Pulmonary artery endothelial cell (primary cell): ENCODE measurements around the gene LILRB3. TPM values are rescaled to one million over a fixed set of nuclear protein-coding genes. Genes with fewer than 3 reads are reported as not detected.
"Not testable (repeated sequence)": the region's sequence is repeated elsewhere in the genome, so short reads cannot be mapped to it uniquely, and the experiment has no call there.

ENCODE experiments used
- DNase-seq: peaks from one replicate; pipeline ENCODE4 v3.0.0-alpha.2; 2011; ENCODE audit warnings: low read depth, low spot score
- total RNA-seq: library from RNA; depleted of rRNA; stranded (reverse); fragments of >200 nt; gene quantifications from 2 replicates; pipeline ENCODE4 v1.2.3, GENCODE V29; 2014

LILRB3 gene
- total RNA-seq, 1 donor from 2014 or later = not detected

GRCh38 chr19:54190503-54191010 is 32.2 kb downstream of the LILRB3 start:
- peak; percentile 98 for DNase-seq

- DNase-seq = peak; percentile 100
These were observed 32.9 kb downstream of the LILRB3 start for GRCh38 chr19:54189735-54190502.

- no peak for DNase-seq
These were observed 33.6 kb downstream of the LILRB3 start, which contains the start of gene MBOAT7 for GRCh38 chr19:54189145-54189734. Gene MBOAT7, minus strand, starts transcription at chr19:54189580. Its CDS starts 1,072 bp downstream, at chr19:54188508.

- peak; percentile 62 for DNase-seq
These were observed 34.5 kb downstream of the LILRB3 start for GRCh38 chr19:54188215-54188871.

- no peak for DNase-seq
These were observed 35.8 kb downstream of the LILRB3 start for GRCh38 chr19:54186934-54187381.

- DNase-seq = no peak
These were observed 36.5 kb downstream of the LILRB3 start for GRCh38 chr19:54186351-54186750.

GRCh38 chr19:54183431-54183830 is 39.4 kb downstream of the LILRB3 start:
- DNase-seq = no peak

GRCh38 chr19:54181894-54182293 is 40.9 kb downstream of the LILRB3 start:
- DNase-seq = not testable (repeated sequence)

GRCh38 chr19:54180691-54181091 is 42.1 kb downstream of the LILRB3 start:
- DNase-seq = no peak

- DNase-seq = no peak
These were observed 42.8 kb downstream of the LILRB3 start for GRCh38 chr19:54179921-54180461.

- DNase-seq = no peak
These were observed 43.5 kb downstream of the LILRB3 start for GRCh38 chr19:54179262-54179852.

GRCh38 chr19:54178581-54179261 is 44.1 kb downstream of the LILRB3 start:
- DNase-seq = no peak

GRCh38 chr19:54173951-54174834 is 48.6 kb downstream of the LILRB3 start:
- DNase-seq = no peak

GRCh38 chr19:54173359-54173699 is 49.5 kb downstream of the LILRB3 start:
- DNase-seq = no peak

- no peak for DNase-seq
These were observed 50.1 kb downstream of the LILRB3 start, which contains the start of gene TMC4 for GRCh38 chr19:54172471-54173358. Gene TMC4, minus strand, starts transcription at chr19:54173160. Its CDS starts 43 bp downstream, at chr19:54173117.

GRCh38 chr19:54171736-54172431 is 50.9 kb downstream of the LILRB3 start:
- DNase-seq = not testable (repeated sequence)

- DNase-seq = no peak
These were observed 53.6 kb downstream of the LILRB3 start for GRCh38 chr19:54169149-54169740.
